Activated effector memory CD4-positive, alpha-beta T cell treated with anti-CD3 and anti-CD28 coated beads, Interleukin-2, amount 50 U/mL, for 16 hours (primary cell): ENCODE measurements around the gene GPR171.
A peak's percentile ranks its signal among the peaks of the same experiment; 100 is the strongest.

ENCODE experiments used
- DNase-seq: peaks from one replicate; pipeline ENCODE4 v3.0.0-alpha.2; 2020

Gene GPR171

DNA sequence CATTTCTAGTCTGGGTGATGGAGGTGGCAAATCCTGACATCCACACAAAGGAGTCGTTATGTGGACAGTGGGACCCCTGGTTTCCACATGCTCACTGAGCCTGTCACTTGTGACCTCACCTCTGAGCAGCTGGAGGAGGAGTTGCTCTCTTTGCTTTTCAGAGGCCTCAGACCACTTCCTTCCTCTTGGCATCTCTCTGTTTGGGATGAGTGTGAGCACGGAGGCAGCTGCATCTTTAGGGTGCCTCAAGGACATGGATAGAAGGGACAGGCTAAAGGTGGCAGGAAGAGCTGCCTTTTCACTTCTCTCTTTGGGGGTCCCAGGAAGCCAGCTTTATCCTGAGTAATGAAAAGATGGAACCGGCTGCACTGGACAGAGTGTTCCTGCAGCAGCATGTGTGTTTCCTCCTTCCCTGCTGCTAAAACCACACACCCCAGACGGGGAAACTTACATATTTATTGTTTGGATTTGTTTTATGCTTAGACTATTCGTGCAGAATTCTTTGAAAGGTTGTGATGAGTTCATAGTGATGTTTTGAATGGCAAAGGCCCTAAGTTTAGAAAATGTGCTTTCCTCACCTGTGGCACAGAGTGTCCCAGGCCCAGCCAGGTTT, 31.8 kb downstream of the GPR171 start:
- peak; percentile 68 for DNase-seq

DNA sequence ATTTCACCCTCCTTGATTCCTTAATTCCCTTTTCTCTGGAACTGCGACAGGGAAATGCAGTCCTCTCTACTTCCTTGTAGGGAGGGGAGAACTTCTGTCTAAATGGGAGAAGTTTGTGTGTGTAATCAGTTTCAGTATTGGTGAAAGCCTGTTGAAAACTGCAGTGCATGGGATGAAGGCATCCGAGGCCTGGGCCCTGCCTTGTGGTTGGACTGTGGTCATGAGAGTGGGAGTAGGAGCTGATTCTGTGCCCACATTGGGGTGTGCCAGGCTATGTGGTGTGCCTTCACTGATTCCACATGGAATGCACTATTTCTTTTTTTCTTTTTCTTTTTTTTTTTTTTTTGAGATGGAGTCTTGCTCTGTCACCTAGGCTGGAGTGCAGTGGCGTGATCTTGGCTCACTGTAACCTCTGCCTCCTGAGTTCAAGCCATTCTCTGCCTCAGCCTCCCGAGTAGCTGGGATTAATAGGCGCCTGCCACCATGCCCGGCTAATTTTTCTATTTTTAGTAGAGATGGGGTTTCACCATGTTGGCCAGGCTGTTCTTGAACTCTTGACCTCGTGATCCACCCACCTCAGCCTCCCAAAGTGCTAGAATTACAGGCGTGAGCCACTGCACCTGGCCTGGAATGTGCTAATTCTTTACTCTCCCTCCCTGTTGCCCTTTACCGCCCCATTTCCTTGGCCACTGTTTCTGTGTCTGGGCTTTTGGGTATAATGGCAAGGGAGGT, 32.9 kb downstream of the GPR171 start:
- peak; percentile 73 for DNase-seq

DNA sequence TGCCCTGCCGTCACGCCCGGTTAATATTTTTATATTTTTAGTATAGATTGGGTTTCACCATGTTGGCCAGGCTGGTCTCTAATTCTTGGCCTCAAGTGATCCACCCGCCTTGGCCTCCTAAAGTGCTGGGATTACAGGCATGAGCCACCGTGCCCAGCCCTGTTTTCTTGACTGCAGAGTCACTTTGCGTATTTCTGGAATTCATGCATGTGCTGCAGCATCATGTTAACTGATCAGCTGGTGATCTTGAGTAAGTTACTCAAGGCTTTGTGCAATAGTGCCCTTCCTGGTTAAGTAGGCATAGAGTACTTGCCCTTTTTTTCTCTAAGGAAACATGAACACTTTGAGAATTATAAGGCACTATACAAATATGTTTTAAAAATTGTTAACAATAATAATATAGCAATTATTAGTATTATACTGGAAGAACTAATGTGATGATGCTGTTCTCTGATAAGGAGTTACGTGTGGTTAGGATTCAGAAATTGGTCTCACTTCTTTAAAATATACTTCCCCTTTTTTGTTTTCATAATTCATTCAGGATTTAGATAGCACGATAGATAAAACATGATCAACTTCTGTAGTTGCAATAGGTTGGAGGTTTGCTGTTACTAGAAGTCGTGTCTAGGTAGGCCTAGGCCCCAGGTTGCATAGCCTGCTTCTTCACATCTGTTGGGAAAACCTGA, 33.6 kb downstream of the GPR171 start:
- DNase-seq, result no peak

DNA sequence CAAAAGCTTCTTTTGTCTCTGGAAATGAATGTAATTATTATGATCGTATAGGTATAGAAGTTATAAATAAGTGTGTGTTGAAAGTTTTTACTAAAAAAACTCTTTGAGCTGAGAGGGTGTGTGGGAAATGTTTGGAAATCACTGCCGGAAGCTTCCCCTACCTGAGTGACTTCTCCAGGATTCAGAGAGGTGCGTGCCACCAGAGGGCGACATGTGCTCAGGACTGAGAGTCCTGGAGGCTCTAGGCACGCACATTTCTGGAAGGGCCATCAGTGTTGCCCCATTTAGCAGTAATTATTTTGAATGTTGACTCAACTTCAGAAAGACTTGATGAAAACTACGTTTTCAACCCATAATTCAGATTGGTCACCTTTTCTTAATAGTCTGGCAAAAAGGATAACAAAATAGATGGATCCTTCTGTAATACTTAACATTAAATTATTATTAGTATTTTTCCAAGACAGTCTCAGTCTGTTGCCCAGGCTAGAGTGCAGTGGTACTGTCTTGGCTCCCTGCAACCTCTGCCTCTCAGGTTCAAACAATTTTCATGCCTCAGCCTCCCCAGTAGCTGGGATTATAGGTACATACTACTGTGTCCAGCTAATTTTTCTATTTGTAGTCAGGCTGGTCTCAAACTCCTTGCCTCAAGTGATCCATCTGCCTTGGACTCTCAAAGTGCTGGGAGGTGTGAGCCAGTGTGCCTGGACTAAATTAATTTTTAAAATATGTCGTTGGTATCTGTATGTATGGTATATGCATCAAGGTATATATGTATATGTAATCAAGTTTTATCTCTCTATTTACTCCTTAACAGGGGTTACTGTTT, 34.5 kb downstream of the GPR171 start:
- peak; percentile 93 for DNase-seq

DNA sequence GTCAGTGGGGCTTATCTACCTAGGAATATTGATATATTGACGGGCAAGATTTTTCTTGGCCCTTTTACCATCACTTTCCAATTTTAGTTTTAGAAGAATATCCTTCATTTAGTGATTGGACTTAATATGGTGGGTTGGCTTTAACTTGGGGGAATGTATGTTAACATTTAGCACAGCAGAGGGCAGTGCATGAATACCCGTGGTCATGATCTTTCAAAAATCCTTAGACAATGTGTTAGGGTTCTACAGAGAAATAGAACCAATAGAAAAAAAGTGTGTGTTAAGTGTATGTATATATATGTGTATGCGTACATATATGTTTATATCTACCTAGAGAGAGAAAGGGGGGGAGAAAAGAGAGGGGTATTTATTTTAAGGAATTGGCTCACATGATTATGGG, 36.9 kb downstream of the GPR171 start:
- no peak for DNase-seq

DNA sequence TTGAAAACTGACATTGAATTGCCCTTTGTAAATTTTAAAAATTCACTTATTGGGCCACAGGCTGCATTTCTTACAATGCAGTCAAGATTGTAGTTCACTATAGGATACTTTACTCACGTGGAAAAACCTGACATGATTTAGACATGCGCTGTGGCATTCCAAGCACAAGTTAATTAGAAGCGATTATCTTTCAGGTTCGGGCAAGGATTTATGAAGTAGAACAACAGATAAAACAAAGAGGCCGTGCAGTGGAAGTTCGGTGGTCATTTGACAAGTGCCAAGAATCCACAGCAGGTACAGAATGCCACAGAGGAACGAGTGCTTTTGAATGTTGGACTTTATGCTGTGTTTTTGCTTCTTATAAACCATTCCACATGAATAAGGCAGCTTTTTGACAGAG, 37.8 kb downstream of the GPR171 start:
- no peak for DNase-seq

DNA sequence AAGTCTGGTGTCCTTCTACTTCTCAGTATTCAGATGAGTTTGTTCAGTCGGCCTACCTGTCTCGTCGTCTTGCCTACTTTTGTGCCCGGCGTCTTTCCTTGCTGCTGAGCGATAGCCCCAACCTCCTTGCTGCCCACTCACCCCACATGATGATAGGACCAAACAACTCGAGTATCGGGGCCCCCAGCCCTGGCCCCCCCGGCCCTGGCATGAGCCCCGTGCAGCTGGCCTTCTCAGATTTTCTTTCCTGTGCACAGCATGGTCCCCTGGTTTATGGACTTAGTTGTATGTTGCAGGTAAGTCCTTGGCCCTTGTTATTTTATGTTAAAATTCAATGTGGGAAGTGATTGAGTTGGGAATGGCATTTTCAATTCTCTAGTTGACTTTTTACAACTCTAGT, 43.2 kb downstream of the GPR171 start:
- DNase-seq, result no peak

DNA sequence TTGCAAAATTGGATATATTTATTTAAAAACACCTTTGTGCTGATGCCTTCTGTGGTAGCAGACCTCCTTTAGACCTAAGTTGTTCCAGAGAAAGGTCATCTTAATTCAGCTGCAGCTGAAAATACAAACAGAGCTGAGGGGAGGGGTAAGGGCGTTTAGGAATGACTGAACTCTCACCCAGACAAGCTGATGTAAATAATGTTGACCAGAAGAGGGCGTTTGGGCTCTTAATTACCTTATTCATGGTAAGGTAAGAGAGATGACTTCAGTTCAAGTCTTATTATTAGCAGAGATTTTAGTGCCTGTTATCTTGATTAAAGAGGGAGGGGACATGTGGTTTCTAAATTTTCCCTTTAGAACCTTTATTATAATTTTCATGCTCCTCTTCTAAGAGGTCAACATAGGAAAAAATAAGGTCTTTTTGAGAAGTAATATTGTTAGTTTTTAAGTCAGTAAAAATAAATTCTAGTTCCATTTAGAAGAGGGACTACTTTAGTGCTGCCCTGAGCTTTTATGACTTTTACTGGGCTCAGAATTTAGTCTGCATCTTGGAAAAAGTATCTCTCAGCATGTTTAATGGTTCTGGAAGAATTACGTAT, 46.3 kb downstream of the GPR171 start:
- no peak for DNase-seq

DNA sequence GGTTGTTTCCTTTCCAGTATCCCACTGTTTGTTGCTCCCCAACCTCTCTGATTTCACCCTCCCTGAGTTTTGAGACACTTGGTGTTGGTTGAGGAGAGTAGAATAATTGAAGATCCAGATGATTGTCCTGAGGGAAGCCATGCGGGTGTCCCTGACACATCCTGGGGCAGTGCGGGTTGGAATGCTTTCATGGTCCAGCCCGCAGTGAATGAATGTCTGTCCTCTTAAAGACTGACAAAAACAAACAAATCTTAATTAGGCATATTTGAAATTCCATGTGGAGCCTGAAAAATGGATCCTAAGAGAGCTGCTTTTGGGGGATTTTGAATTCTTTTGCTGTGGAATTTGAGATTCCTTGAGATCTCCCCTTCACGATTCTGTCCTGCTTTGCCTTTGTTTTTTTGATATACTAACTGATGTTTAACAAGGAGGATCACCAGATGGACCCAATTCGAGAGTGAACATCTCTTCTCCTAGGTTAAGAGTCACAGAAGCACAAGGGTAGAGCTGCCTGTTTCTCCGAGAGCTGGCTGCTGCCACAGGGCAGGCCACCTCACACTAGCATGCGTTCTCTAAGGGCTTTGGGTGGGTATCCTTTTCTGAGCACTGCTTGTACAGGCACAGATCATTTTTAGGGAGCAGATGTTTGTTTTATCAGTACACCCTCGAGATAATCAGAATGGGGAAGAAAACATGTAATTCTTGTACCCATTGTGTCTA, 47.4 kb downstream of the GPR171 start:
- no peak for DNase-seq

DNA sequence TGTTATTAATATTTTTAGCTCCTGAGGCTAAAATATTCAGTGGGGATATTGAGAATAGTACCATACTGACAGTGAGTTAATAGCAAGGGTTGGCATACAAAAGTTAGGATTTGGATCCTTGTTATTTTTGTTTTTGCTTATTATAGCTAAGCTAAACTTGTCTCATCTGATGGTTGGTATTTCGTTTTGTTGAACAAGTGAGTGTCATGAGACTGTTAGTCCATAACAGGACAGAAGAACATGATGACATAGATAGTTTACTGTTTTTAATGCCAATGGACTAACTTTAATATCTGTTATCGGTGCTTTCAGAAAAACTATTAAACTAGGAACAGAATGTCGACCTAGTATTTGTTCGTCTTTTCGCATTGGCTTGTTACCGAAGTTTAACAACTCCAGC, 48.5 kb downstream of the GPR171 start:
- DNase-seq, result no peak

DNA sequence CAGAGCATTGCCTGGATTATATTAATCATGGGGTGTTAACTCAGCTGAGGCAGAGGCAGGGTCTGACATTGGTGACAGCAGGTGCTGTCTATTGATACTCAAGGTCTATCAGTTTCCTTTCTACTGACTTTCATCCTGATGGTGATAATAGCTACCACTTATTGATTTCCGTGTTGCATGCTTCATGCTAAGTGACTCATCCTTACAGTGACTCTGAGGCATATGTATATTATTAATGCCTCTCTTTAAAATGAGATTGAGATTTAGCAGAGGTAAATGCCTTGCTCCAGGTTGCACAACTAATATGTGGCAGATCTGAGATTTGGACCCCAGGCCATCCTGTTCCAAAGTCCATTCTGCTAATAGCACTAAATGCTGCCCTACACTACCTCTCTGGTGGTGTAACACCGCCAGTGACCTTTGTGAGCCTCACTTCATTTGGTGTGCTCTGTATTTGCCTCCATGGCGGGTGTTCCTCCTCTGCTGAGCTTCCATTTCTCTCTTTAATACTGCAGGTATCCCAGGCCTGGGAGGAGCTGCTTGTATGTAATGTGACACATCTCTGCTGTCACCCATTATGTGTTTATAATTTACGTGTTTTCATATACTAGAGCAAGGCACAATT, 50.4 kb downstream of the GPR171 start:
- no peak for DNase-seq
